DND-41 (cell line): Measurements from ENCODE around the gene ZNF654.

Source experiments
- ATAC-seq: fragments of 200-7000 bp; cut with Tn5 transposase; 3 replicates; pipeline ENCODE4 v1.9.1; 2021; ENCODE audit warnings: low read depth; ENCODE audit not compliant: insufficient read depth
- DNase-seq: peaks from one replicate; pipeline ENCODE4 v3.0.0-alpha.2; 2020
- H2AFZ ChIP-seq: 2 replicates; pipeline ENCODE4 v1.6.0; 2012; ENCODE audit warnings: low read depth, low read length
- H3K27ac ChIP-seq: 2 replicates; pipeline ENCODE4 v1.5.1; 2012; ENCODE audit warnings: low read length, inconsistent platforms
- H3K27me3 ChIP-seq: fragments of 200-600 bp; sonication (generic); 2 replicates; pipeline ENCODE4 v1.6.0; 2012; ENCODE audit warnings: low read length, mild to moderate bottlenecking, inconsistent platforms; ENCODE audit not compliant: insufficient read depth, poor library complexity
- H3K36me3 ChIP-seq: 2 replicates; pipeline ENCODE4 v1.5.1; 2012; ENCODE audit warnings: low read length, inconsistent platforms; ENCODE audit not compliant: insufficient read depth
- H3K4me1 ChIP-seq: 2 replicates; pipeline ENCODE4 v1.5.1; 2012; ENCODE audit warnings: mild to moderate bottlenecking, low read length; ENCODE audit not compliant: insufficient read depth
- H3K4me2 ChIP-seq: 2 replicates; pipeline ENCODE4 v1.6.0; 2012; ENCODE audit warnings: mild to moderate bottlenecking, moderate library complexity, low read length, inconsistent platforms; ENCODE audit not compliant: insufficient read depth
- H3K4me3 ChIP-seq, 2 experiments: fragments of 200-600 bp in 1 of 2; shearing (Covaris generic) in 1 of 2; 2 replicates each; pipeline ENCODE4 v1.5.1; 2012 to 2016; ENCODE audit warnings: inconsistent platforms in 2 of 2, low read length in 2 of 2, mild to moderate bottlenecking in 2 of 2, low read depth in 1 of 2, moderate library complexity in 1 of 2
- H3K79me2 ChIP-seq: 2 replicates; pipeline ENCODE4 v1.6.0; 2012; ENCODE audit warnings: low read length, inconsistent platforms; ENCODE audit not compliant: insufficient read depth
- H3K9ac ChIP-seq: 2 replicates; pipeline ENCODE4 v1.6.0; 2012; ENCODE audit warnings: low read depth, mild to moderate bottlenecking, inconsistent platforms, low read length, moderate library complexity
- H3K9me3 ChIP-seq: 2 replicates; pipeline ENCODE4 v1.5.1; 2012; ENCODE audit warnings: low read length, moderate library complexity, mild to moderate bottlenecking, inconsistent platforms; ENCODE audit not compliant: insufficient read depth, severe bottlenecking
- H4K20me1 ChIP-seq: 2 replicates; pipeline ENCODE4 v1.6.0; 2012; ENCODE audit warnings: low read length; ENCODE audit not compliant: insufficient read depth
- EZH2 ChIP-seq: IDR thresholded peaks from 3 replicates; pipeline ENCODE4 v1.6.1; 2012; ENCODE audit warnings: borderline replicate concordance, low read depth, mild to moderate bottlenecking, moderate library complexity, low read length, inconsistent platforms; ENCODE audit not compliant: severe bottlenecking
- TF ChIP-seq, protein P1 (sequence below): IDR thresholded peaks from 2 replicates; pipeline ENCODE4 v1.5.1; 2012; ENCODE audit warnings: borderline replicate concordance, low read length, moderate library complexity, mild to moderate bottlenecking; ENCODE audit not compliant: poor library complexity, severe bottlenecking; ENCODE audit errors: extremely low read depth

The ZNF654 gene

DNA sequence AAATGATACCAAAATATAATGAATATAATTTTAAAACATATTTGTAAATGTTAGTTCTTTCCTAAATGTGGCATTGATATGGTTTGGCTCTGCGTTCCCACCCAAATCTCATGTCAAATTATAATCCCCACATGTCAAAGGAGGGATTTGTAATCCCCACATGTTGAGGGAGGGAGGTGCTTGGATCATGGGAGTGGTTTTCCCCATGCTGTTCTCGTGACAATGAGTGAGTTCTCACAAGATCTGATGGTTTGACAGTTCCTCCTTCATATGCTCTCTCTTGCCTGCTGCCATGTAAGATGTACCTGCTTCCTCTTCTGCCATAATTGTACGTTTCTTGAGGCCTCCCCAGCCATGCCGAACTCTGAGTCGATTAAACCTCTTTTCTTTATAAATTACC lies 12.3 kb upstream of the ZNF654 start:
- H3K4me2 ChIP-seq, result no peak overlapping the region
- TF ChIP-seq, protein P1, sequence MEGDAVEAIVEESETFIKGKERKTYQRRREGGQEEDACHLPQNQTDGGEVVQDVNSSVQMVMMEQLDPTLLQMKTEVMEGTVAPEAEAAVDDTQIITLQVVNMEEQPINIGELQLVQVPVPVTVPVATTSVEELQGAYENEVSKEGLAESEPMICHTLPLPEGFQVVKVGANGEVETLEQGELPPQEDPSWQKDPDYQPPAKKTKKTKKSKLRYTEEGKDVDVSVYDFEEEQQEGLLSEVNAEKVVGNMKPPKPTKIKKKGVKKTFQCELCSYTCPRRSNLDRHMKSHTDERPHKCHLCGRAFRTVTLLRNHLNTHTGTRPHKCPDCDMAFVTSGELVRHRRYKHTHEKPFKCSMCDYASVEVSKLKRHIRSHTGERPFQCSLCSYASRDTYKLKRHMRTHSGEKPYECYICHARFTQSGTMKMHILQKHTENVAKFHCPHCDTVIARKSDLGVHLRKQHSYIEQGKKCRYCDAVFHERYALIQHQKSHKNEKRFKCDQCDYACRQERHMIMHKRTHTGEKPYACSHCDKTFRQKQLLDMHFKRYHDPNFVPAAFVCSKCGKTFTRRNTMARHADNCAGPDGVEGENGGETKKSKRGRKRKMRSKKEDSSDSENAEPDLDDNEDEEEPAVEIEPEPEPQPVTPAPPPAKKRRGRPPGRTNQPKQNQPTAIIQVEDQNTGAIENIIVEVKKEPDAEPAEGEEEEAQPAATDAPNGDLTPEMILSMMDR, result no peak
- no peak for TF ChIP-seq EZH2
- no peaks in the 10 kb centered on the region for H3K27me3 ChIP-seq
- no peak overlapping the region for H3K4me3 ChIP-seq
- H3K9ac ChIP-seq, result no peak overlapping the region
- no peak for DNase-seq
- H3K9me3 ChIP-seq, result no peaks in the 10 kb centered on the region
- peaks cover 7% of the 10 kb centered on the region; the same call in 1 of the 2 replicates for H3K4me1 ChIP-seq
- H4K20me1 ChIP-seq, result no peaks in the 10 kb centered on the region
- H3K27ac ChIP-seq, result no peak overlapping the region
- peak overlapping the region; percentile 39; the same call in 1 of the 2 replicates for H2AFZ ChIP-seq
- no peak for ATAC-seq
- H3K36me3 ChIP-seq, result no peaks in the 10 kb centered on the region
- no peaks in the 10 kb centered on the region for H3K79me2 ChIP-seq

DNA sequence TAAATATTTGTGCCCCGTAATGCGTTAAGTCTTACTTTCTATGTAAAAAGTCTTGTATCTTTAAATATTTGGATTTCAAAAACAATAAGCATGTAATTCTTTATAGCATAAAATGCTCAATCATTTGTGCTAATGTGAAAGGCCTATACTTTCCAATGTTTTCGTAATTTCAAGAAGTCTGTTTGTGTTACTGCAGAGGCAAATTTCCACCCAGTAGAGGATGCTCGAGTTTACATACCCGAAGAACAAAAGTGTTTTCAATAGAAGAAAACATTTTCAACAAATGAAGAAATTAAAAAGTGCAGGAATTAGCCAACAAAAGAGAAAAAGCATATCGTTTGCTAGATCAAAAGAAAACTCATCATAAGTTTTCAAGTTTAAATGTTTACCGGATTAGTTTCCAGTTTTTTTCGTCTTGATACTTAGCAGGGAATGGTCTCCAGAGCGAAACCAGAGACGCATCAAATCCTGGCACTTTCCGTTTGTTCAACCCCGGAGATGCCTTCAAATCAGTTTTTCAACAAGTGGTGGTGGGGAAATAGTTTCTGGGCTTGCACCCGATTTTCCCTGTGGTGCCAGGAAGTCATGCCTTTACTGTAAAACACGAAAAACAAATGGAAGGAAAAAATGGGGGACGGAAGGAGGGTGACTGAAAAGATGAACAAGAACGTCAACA lies 1.3 kb upstream of the ZNF654 start:
- peak overlapping the region; percentile 94 for H3K27ac ChIP-seq

DNA sequence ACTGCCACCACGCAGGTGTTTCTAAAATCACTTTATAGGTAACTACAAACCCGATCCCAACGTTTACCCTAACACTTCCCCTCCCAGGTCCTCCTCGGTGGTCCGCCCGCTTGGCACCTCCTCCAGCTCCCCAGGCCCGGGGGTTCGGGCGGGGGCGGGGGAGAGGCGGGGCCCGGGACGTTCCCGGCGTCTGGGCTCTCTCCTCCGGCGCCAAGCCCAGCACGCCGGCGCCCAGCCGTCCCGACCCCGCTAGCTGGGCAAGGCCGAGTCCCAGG lies 812 bp upstream of the ZNF654 start:
- ATAC-seq (no peak), DNase-seq (no peak)
- Histone ChIP-seq H3K36me3 (peaks cover 45% of the 10 kb centered on the region), H3K9ac (peak overlapping the region; percentile 81), H4K20me1 (peaks cover 46% of the 10 kb centered on the region), H3K79me2 (peaks cover 70% of the 10 kb centered on the region), H3K4me1 (peaks cover 52% of the 10 kb centered on the region), H3K27me3 (no peaks in the 10 kb centered on the region), H2AFZ (peak overlapping the region; percentile 67), H3K27ac (peak overlapping the region; percentile 94), H3K4me2 (peak overlapping the region; percentile 93), H3K9me3 (no peaks in the 10 kb centered on the region), H3K4me3 (peak overlapping the region; percentile 86 to 90)
- TF ChIP-seq, protein P1, result no peak
- no peak for TF ChIP-seq EZH2

More for the DNA sequence above, 1.3 kb upstream of the ZNF654 start:
- H4K20me1 ChIP-seq, result peaks cover 43% of the 10 kb centered on the region
- H3K79me2 ChIP-seq, result peaks cover 65% of the 10 kb centered on the region
- H3K9ac ChIP-seq, result peak overlapping the region; percentile 81
- peak overlapping the region; percentile 93 for H3K4me2 ChIP-seq
- H3K4me3 ChIP-seq, result peak overlapping the region; percentile 86 to 90
- TF ChIP-seq EZH2, result no peak
- TF ChIP-seq, protein P1, result peak; percentile 26
- peaks cover 45% of the 10 kb centered on the region for H3K36me3 ChIP-seq
- no peak for ATAC-seq
- peaks cover 48% of the 10 kb centered on the region for H3K4me1 ChIP-seq
- H3K9me3 ChIP-seq, result no peaks in the 10 kb centered on the region
- H2AFZ ChIP-seq, result peak overlapping the region; percentile 67
- H3K27me3 ChIP-seq, result no peaks in the 10 kb centered on the region
- DNase-seq, result no peak
